HG03097 (cell line): ENCODE measurements around the gene SGSM1.

ENCODE experiments used
- ATAC-seq: cut with Tn5 transposase; IDR thresholded peaks from one replicate; pipeline ENCODE4 v1.9.1; 2021; ENCODE audit not compliant: unreplicated experiment, low FRiP score

SGSM1 gene, protein sequence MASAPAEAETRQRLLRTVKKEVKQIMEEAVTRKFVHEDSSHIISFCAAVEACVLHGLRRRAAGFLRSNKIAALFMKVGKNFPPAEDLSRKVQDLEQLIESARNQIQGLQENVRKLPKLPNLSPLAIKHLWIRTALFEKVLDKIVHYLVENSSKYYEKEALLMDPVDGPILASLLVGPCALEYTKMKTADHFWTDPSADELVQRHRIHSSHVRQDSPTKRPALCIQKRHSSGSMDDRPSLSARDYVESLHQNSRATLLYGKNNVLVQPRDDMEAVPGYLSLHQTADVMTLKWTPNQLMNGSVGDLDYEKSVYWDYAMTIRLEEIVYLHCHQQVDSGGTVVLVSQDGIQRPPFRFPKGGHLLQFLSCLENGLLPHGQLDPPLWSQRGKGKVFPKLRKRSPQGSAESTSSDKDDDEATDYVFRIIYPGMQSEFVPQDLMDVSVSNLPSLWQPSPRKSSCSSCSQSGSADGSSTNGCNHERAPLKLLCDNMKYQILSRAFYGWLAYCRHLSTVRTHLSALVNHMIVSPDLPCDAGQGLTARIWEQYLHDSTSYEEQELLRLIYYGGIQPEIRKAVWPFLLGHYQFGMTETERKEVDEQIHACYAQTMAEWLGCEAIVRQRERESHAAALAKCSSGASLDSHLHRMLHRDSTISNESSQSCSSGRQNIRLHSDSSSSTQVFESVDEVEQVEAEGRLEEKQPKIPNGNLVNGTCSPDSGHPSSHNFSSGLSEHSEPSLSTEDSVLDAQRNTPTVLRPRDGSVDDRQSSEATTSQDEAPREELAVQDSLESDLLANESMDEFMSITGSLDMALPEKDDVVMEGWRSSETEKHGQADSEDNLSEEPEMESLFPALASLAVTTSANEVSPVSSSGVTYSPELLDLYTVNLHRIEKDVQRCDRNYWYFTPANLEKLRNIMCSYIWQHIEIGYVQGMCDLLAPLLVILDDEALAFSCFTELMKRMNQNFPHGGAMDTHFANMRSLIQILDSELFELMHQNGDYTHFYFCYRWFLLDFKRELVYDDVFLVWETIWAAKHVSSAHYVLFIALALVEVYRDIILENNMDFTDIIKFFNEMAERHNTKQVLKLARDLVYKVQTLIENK

DNA sequence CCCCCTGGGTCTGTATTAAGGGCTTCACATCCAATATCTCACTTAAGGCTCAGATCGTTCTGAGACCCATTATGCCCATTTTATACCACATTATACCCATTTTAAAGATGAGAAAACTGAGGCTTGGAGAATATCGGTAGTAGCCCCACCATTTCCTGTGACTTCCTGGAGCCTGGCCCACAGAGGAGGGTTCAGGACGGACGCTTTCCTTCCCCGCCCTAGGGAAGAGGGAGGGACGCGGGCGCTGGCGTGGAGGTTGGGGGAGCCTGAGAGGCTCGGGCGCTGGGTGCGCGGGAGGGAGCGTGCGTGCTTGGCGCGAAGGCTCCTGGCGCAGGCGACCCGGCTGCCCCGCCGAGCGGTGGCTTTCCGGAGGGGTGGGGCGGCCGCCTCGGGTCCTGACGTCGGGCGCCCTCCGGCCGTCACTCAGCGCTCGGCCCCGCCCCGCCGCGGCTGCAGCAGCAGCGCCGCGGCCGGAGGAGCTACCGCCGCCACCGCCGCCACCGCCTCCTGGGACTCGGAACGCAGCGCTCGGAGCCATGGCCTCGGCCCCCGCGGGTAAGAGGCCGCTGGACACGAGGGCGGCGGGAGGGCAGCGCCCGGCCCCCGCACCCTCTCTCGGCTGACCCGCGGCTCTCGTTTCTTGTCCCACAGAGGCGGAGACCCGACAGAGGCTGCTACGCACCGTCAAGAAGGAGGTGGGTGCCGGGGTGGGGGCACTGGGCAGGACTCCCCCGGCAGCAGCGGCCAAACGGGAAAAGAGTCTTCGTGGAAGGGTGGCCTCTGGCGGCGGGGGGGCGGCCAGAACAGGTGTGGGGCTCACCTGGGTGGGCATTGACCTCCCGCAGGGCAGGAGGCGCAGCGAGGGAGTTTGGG is at the start of gene SGSM1:
TSS of gene SGSM1 (plus strand) at position 422 of the 873 bp plus-strand sequence. CDS start at position 537, 115 bp downstream.
- ATAC-seq, result no peak

DNA sequence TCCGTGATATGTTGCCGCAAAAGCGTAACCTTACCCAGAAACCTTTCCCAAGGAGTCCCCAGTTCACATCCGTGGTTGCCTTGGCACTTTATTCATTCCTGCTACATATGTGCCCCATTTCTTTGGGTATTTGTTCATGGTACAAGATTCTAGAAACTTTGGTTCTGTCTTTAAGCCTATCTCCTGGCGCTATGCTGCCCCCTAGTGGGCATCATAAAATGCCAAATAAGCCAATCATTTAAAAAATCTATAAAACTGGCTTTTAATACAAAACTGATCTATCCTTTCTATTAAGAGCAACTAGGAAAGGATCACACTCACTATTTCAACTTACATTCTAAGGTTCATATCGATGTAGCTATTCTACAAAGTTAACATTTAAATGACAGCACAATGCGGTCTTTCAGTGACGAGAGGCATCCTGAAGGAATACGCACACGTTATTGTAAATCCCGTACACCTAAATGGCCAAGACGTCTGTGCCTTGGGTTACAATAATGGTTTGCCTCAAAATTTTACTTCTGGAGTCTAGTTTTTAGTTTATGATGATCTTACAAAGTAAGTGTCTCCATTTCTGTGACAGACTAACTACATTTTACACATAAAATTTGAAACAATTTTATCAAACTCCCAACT is 47.7 kb upstream of the SGSM1 start:
- ATAC-seq, result no peak

DNA sequence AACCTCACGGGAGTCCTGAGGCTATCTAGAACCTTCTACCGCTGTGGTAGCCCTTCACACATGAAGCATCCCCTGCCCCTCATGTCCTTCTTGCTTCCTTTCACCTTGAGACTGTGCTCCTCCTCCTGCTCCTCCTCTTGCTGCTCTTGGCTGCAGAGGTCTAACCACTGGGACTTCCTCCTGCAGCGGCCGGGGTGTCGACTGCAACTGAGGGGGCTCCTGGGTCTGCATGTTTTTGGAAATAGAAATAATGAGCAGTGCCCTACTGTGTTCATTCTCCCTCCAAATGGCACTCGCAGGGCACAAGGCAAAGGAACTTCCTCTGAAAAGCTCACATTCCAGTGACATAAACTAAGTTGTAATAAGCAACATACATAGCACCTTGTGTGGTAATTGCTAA is 46.2 kb upstream of the SGSM1 start:
- no peak for ATAC-seq

DNA sequence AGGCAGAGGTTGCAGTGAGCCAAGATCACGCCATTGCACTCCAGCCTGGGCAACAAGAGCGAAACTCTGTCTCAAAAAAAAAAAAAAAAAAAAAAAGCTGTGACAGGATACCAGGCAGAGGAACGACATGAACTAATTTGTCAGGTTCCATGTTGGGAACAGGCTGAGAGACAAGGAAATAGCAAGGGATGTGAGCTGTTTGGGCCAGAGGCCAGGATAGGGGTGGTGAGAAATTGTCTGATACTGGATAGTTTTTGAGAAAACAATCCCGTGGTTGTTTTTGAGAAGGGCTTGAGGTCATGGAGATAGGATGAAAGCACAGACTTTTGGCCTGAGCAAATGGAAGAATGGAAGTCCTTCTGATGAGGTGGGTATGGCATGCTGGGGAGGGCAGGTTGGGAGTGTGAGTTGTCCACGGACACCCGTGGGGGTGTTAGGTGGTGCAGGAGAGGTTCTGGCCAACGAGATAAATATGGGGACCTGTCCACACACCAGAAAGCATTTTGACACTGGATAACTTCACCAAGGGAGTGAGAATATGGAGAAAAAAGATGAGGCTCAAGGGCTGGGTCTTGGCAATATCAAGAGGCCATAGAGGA is 45.2 kb upstream of the SGSM1 start:
- no peak for ATAC-seq

DNA sequence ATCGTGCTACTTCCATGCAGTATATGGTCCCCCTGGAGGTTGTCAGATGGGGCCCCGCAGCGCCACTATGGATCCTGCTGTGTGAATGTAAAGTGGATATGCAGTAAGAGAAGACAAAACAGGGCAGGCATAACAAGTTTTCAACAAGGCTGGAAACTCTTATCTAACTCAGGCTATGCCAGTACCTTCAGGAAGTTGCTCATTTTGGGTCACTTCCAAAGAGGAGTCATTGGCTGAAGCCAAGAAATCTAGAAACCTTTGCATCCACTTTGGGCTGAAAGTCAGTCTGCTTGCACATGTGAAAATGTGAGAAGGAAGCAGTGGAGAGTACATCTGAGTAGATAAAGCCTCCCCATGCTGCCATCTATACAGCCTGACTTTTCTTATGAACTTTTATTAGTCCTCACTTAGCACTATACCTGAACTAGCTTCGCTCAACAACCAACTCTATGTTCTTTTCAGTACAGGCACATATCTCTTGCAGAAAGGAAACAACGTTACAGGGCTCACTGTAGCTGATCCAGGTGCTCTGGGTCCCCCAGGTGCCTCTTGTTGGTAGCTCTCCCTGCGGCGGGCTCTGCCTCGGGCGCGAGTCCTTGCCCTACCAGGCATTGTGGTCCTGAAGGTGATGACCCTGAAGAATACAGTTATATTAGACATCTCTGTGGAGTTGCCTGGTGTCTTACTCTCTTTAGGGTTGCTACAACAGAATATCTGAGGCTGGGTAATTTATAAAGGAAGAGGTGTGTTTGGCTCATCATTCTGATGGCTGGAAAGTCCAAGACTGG is 43.9 kb upstream of the SGSM1 start:
- ATAC-seq, result no peak

DNA sequence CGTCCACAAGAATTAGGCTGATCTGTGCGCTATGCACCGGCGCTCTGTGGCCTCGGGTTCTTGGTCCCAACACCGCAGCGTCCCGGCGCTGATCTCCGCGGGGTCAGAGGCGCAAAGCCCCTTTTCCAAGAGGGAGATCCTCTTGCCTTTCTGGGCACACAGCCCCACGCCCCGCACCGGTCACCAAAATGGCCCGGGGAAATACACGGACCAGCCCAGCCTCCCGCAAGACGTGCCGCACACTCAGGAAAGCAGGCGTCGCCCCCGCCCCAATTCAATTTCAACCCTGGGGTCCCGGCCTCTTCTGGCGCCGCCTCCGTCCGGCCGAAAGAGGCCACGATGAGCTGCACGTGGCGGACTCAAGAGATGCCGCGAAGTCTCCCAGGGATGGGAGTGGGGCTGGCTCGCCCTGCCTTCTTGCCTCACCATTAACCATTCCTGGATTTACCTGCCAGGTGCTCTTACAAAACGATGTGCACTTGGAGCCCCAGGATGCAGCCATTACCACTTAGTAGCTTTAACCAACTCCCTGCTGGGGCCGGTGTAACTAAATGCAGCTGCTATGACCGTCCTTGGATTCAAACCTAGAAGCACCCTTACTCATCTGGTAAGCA is 42.0 kb upstream of the SGSM1 start:
- no peak for ATAC-seq

DNA sequence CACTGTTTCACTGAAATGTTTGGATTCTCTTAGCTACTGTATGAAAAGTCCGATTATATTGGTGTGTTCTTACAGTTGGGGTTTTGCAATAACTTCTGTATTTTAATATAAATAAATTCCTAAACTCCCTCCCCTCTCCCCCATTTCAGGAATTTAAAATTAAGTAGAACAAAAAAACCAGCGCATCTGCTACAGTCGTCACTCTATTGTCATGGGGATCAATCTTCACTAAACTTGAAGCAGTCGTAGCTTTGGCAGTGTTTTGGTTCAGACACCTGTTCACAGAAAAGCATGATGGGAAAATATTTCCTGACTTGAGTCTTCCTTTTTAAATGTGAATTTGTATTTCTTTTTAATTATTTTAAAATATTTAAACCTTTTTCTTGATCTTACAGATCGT is 40.8 kb upstream of the SGSM1 start:
- no peak for ATAC-seq

DNA sequence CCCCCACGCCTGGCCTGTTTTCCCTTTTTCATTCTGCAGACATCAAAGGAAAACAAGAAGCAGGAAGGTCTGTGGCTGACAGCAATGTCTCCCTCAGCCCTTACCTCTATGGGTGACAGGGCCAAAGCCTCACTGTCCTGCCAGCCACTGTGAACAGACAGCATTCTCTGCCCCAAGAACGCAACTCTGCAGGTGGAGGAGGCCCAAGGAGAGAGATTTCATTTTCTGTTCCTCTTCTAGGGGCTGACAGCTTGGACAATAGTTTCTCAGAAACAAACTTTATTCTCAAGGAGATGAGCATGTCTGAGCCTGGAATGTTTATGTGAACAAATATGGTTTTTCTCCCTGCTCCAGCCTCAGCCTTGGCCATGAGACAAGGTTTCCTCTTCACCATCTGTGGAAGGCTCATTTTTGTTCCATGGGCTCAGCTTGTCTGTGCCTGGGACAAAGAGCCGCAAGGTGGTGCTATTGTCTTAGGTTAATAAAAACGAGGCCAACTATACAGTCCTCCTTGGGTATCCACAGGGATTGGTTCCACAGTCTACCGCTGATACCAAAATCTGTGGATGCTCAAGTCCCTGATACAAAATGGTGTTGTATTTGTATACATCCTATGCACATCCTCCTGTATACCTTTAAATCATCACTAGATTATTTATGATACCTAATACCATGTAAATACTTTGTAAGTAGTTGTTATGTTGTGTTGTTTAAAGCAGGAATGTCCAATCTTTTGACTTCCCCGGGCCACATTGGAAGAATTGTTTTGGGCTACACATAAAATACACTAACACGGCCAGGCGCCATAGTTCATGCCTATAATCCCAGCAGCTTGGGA is 37.3 kb upstream of the SGSM1 start:
- no peak for ATAC-seq

DNA sequence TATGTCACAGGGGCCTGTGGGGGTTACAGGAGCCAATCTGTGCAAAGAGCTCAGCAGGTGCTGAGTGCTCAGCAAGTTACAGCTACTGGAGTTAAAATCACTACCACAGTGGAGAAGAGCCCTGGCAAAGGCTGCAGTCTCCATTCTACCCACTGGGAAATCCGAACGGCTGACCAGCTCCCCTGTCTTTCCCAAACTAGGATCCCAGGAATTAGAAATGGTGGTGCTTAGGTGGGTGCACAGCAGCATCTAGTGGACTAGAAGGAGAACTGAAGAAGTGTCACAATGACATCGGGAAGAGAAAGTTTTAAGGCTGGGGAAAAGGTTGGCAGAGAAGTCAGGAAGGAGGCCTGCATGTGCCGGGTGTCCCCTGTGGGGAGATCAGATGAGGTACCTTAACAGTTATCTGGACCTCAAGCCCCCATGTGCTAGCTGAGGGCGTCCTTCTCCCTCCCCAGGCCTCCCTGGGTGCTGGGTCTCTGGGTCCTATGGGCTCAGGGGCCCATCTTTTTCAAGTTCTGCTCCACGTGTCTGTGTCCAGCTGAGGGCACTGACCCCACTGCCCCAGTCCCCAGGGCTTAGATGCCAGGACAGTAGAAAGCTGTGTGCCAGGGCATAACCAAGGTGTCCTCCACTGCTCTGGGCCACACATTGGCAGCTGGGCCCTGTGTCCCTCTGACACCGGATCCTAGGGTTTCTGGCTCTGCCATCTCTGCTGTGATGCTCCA is 33.4 kb upstream of the SGSM1 start:
- no peak for ATAC-seq

DNA sequence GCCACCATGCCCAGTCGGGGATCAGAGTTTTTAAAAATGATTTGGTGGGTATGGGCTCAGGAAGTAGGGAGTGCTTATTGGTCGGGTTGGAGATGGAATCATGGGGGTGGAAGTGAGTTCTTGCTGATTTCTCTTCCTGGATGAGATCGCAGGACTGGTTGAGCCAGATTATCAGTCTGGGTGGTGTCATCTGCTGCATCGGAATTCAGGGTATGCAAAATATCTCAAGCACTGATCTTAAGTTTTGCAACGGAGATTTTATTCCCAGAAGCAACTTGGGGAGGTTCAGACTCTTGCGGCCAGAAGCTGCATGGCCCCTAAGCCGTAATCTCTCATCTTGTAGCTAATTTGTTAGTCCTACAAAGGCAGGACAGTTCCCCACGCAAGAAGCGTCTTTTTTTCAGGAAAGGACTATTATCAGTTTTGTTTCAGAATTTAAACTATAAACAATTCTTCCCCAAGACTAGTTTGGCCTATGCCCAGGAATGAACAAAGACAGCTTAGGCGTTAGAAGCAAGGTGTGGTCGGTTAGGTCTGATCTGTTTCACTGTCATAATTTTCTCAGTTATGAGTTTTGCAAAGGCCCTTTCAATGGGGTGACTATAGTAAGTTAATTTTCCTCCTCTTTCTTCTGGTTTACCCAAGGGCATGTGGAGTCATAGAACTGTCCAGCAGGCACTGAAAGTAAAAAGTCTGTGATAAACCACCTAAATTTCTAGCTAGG is 30.1 kb upstream of the SGSM1 start:
- no peak for ATAC-seq

DNA sequence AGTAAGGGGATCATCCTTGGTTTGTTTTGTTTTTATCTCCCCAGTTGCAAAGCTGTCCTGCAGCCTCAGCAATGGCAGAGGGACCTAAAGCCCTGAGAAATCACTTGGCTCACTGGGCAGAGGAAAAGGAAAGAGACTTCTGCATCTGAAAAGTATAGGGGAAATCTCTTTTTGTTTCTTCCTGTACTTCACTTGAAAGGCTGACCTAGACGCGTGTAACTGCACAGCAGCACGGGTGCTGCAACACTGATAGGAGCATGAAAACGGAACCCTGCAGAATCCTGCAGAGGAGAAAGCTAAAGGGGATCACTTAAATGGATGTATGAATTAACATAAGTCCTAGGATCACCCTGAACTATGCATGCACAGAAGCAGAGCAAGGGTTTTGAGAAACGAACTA is 29.5 kb upstream of the SGSM1 start:
- no peak for ATAC-seq

DNA sequence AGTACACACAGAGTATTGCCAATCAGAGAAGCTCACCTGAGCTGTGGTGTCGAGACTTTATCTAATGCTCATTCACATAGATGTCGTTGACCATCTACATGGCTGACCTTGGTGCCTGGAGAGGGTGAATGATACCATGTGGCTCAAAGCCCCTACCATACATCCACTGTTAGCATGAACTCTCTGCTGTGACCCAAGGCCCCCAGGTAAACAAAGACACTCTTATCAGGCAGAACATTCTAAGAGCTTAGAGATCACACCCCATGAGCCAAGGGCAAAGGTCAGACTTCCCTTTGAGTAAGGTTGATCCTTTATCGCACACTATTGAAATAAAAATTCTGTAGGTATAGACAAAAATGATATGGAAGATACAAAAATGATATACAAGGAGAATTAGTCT is 16.5 kb upstream of the SGSM1 start:
- ATAC-seq, result no peak

DNA sequence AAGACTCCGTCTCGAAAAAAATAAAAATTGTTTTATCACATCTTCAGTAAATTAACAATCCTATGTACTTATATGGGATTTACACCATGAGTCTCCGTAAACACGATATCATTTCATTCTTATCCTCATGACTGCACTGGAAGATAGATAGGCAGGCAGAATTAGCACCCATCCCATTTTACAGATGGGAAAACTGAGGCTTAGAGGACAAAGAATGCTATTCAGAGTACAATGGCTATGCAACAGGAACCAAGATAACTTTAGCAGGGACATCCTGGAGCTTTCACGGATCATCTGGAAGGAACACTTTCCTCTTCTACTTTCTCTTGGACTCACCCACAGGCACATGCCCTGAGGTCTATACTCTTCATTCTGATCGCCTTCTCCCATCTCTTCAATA is 14.6 kb upstream of the SGSM1 start:
- no peak for ATAC-seq

DNA sequence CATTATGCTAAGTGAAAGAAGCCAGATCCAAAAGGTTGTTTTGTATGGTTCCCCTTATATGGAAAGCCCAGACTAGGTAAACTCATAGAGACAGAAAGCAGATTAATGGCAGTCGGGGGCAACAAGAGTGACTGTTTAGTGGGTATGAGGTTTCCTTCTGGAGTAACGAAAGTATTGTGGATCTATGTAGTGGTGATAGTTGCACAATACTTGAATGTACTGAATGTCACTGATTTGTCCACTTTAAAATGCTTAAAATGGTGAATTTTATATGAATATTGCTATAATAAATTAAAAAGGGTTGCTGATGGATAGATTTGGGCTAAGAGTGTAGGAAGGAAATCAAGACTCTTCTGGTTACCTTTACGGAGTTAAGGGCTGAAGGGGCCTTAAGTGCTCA is 10.0 kb upstream of the SGSM1 start:
- no peak for ATAC-seq

DNA sequence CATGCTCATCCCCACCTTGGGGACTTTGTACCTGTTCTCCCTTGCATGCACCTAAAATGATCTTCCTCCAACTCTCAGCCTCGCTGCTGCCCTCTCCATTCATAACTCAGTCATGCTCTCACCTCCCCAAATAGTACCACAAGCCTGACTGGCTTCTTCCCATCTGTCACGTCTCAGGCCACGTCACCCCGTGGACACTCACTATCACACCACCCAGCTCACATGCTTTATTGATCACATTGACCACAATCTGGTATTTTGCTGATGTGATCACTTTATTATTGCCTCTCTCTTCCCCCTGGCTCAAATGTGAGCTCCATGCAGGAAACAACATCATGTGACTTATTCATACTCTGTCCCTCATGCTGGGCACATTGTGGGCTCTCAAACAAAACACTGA is 9.2 kb upstream of the SGSM1 start:
- no peak for ATAC-seq

DNA sequence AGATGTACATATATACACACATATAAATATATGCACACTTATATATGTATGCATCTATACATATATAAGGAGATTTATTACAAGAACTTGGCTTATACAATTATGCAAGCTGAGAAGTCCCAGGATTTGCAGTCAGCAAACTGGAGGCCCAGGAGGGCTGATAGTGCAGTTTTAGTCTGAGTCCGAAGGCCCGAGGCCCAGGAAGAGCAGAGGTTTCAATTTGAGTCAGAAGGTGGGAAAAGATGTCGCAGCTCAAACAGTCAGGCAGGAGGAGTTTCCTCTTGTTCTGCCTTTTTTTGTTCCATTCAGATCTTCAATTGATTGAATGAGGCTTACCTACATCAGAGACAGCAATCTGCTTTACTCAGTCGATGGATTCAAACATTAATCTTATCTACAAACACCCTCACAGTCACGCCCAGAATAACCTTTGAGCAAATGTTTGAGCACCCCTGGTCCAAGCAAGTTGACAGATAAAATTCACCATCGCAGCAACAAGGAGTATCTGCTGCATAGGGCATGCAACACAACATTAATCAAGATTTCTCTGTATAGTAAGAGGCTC is 4.0 kb upstream of the SGSM1 start:
- no peak for ATAC-seq
